Endometrial microvascular endothelial cells (primary cell): Measurements from ENCODE around the gene NSRP1. TPM values are rescaled to one million over a fixed set of nuclear protein-coding genes. Genes with fewer than 3 reads are reported as not detected.
"Not testable (repeated sequence)": the region's sequence is repeated elsewhere in the genome, so short reads cannot be mapped to it uniquely, and the experiment has no call there.

ENCODE experiments used
- in situ Hi-C: cut with HindIII; loops from 2 replicates; pipeline ENCODE4 v1.10.0; 2017; ENCODE audit warnings: low sequenced_read_pairs, low pct_unique_long_range_greater_than_20kb; ENCODE audit errors: inconsistent ontology term
- total RNA-seq: library from RNA; depleted of rRNA; stranded (reverse); fragments of >200 nt; gene quantifications from one replicate; pipeline ENCODE4 v1.2.3, GENCODE V29; 2015; ENCODE audit errors: inconsistent ontology term

The NSRP1 gene
- total RNA-seq, 1 donor from 2014 or later, result 4.3 TPM

DNA sequence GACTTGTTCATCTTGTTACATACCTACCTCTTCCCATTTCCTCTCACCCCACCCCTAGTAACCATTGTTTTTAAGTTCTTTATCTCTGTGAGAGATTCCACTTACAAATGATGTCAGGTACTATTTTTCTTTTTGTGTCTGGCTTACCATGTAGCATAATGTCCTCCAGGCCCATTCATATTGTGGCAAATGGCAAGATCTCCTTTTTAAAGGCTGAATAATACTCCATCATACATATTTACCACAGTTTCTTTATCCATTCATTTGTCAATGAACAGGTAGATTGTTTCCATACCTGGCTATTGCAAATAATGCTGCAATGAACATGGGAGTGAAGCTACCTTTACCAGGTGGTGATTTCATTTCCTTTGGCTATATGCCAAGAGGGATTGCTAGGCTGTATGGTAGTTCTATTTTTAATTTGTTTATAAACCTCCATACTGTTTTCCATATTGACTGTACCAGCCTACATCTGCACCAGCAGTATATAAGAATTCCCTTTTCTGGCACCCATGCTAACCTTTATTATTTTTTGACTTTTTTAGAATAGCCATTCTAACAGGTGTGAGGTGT lies 53.9 kb downstream of the NSRP1 start:
- in situ Hi-C loops, result no loop called here

- in situ Hi-C loops, result no loop called here
Measured at GRCh38 chr17:30172560-30172959, 55.9 kb downstream of the NSRP1 start.

DNA sequence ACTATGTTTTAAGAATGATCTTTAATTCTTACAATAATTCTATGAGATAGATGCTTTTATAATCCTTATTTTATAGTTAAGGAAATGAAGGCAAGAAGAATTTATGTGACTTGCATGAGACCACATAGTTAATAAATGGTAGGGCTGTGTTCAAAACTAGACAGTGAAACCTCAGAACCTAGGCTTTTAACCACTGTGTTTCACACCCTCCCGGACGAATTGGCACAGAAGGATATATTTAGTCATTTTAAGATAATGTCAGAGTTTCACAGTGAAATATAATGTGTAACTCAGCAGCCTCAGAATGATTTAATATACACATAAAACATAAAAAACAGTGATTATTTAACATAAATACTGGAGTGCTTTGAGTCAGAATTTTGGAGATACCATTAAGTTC lies 57.0 kb downstream of the NSRP1 start:
- in situ Hi-C loops, result no loop called here

DNA sequence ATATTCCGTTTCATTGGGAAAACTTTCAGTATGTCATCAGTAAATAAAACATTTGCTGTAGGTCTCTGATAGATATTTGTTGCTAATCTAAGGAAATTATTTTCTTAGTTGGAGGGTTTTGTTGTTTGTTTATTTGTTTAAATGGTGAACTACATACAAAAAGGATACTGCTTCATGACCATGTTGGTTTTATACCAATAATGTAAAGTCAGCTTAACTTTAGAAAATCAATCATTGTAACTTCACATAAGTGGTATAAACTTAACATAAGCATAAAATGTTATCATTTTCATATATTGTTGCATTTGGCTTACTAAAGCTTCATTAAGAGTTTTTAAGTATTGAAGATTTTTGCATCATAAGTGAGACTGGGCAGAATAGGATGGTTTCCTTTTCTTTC lies 57.9 kb downstream of the NSRP1 start:
- in situ Hi-C loops, result no loop called here

- in situ Hi-C loops, result no loop called here
Measured at GRCh38 chr17:30176855-30177254, 60.2 kb downstream of the NSRP1 start.

DNA sequence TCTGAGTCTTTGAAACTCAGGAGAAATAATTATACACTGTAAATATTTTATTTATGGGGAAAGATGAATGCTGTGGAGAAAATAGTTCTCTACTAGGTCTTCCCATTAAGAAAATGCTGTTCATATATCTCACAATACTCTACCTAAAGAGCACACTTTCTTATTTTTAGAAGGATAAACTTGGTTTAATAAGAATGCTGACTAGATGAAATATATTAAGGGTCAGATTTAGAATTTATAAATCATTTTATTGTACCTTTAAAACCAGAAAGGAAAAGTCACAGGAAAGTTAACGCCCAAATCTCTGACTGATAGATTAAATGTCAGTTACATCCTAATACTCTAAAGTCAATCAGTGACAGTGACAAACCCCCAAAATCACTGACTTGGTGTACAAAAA lies 70.1 kb downstream of the NSRP1 start:
- in situ Hi-C loops, result no loop called here

DNA sequence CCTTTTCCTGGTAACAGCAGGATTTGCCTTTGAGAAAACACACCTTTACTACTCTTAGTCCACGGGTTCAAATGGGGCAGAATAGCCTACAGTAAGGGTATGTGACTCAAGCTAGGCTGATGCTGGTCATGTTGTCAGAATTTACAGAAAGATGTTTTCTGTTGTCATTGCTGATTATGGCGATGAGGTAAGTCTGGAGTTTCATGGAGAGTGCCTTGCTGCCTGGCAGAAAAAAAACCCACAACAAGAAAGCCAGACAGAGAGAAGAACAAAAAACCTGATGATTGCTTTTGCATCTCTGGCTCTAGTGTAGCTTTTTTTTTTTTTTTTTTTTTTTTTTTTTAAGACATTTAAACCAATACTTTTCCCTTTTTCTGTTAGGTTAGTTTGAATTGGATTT lies 71.0 kb downstream of the NSRP1 start:
- in situ Hi-C loops, result no loop called here

DNA sequence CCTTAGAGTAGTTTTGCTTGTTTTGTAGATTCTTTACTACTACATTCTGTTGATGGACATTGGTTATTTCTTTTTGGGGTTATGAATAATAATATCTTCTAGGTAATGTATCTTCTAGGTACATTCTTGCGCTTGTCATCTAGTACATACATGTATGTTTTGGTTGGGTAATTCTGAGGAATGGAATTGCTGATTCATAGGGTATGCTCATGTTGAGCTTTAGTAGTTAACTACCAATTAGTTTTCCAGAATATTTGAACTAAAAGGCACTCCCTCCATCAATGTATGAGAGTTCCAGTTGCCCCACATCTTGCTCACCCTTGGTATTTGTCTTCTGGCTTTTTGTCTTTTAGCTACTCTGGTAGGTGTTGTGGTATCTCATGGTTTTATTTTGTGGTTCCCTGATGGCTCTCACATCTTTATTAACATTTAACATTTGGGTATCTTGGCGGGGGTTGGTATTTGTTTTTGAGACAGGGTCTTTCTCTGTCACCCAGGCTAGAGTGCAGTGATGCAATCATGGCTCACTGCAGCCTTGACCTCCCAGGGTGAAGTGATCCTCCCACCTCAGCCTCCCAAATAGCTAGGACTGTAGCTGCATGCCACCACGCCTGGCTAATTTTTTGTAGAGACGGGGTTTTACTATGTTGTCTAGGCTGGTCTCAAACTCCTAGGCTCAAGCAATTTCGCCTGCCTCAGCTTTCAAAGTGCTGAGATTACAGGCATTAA lies 71.8 kb downstream of the NSRP1 start:
- in situ Hi-C loops, result no loop called here

GRCh38 chr17:30191072-30191471 lies 74.5 kb downstream of the NSRP1 start:
- in situ Hi-C loops, result no loop called here

DNA sequence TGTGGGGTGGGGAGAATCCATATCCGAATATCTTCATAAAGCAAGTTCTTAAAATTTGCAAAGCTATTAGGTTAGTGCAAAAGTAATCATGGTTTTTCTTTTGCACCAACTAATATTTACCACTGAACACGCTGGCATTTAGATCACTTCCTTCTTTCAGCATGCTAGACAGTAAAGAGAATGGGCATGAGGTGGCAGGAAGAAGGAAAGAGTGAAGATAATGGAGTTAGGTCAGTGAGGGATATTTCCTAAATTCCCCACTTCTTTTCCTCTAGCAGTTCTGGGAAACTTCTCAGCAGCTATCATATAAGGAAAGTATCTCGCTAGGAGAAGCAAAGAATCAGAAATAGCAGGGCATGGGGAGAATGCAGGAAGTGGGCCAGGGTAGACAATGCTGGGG lies 79.9 kb downstream of the NSRP1 start:
- in situ Hi-C loops, result no loop called here

GRCh38 chr17:30197416-30197815 lies 80.8 kb downstream of the NSRP1 start:
- in situ Hi-C loops, result no loop called here

GRCh38 chr17:30199600-30199999 lies 83.0 kb downstream of the NSRP1 start:
- in situ Hi-C loops, result no loop called here

DNA sequence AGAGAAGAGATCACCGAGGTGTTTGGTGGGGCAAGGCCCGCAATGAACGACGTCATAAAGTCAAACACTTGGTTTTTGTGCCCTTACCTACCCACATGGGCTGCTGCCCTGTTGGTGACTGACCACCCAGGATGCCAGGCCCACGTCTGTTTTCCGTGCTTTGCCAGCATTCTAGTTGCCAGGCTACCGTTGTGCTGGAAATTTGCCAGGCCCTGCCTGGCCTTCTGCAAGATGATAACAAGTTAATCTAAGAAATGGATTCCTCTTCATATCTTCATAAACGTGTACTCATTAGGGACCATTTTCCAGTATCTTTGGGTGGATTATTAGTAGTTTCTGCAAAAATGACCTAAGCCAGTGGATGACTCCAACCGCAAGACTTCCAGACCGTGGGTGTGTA lies 83.5 kb downstream of the NSRP1 start:
- in situ Hi-C loops, result no loop called here

DNA sequence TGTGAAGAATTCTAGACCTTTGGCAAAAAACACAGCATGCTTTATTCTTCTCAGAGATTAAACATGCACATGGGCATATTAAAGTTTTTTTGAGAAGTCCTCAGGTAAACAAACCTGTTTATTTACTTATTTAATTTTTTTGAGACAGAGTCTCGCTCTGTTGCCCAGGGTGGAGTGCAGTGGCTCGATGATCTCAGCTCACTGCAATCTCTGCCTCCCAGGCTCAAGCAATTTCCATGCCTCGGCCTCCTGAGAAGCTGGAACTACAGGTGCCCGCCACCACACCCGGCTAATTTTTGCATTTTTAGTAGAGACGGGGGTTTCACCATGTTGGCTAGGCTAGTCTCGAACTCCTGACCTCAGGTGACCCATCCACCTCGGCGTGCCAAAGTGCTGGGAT lies 84.0 kb downstream of the NSRP1 start:
- in situ Hi-C loops, result not testable (repeated sequence)

DNA sequence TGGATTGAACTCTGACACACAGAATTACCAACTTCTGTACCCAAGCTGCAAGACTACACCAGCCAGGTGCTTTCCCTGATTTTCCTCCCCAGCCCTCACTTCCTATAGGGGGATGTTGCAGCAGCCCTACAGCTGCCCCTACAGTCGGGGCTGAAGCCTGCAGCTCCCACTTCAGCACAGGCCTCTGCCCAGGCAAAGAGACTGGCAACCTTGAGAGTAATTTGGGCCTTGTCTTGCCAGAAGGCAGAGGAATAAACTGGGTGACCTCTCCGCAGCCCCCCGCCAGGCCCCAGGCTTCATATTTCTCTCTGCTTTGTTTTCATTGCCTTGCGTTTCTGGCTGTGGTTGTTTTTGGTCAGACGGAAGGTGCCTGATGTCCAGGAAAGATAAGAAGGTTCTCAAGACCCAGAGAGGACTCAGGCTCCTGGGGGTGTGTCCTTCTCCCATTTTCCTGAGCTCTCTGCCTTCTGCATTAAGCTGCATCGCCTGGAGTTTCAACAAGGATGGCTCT lies 86.9 kb downstream of the NSRP1 start:
- in situ Hi-C loops, result no loop called here

- in situ Hi-C loops, result no loop called here
Measured at GRCh38 chr17:30207655-30208054, 91.0 kb downstream of the NSRP1 start.

GRCh38 chr17:30208214-30208613 lies 91.6 kb downstream of the NSRP1 start:
- in situ Hi-C loops, result no loop called here

DNA sequence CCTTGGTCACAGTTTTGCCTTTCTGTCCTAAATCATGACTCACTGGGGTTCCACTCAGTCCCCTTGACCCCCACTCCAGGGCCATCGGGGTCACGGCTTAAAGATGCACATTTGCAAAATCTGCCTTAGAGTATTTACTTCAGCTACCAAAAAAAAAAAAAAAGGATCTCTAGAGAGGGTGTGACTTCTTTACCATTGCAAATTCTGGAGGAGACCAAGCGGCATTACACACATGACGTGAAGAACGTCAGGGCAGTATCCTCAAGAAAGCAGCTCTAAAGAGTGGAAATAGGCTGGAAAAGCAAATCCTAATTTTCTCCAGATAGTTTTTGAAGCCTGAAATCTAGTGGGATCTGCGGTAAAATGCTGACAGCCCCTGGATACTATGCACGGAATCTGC lies 93.3 kb downstream of the NSRP1 start:
- in situ Hi-C loops, result no loop called here

GRCh38 chr17:30210366-30210765 lies 93.8 kb downstream of the NSRP1 start:
- in situ Hi-C loops, result no loop called here

- in situ Hi-C loops, result no loop called here
Measured at GRCh38 chr17:30210901-30211300, 94.3 kb downstream of the NSRP1 start.

DNA sequence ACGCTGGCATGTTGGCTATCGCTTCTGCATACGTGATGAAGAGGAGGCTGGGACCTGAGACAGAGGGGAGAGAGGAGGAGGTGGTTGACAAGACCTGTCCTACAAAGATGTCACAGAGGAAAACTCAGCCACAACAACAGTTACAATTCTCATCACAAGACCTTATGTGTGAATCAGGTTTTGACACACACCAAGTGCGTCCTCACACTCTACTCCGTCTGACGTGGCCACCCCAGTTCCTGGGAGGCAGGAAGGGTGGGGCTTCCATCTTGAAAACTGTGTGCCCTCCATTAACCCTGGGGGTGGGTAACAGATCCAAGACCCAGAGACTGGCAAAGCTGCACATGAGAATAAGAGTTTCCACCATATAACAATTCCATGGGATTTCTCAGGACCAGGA lies 94.8 kb downstream of the NSRP1 start:
- in situ Hi-C loops, result no loop called here
